ENCODE data around the gene CNGB1. TPM values are rescaled to one million over a fixed set of nuclear protein-coding genes. Genes with fewer than 3 reads are reported as not detected.
"Not testable (repeated sequence)": the region's sequence is repeated elsewhere in the genome, so short reads cannot be mapped to it uniquely, and the experiment has no call there.

CNGB1 gene
- total RNA-seq, 1 donor, result not detected

DNA sequence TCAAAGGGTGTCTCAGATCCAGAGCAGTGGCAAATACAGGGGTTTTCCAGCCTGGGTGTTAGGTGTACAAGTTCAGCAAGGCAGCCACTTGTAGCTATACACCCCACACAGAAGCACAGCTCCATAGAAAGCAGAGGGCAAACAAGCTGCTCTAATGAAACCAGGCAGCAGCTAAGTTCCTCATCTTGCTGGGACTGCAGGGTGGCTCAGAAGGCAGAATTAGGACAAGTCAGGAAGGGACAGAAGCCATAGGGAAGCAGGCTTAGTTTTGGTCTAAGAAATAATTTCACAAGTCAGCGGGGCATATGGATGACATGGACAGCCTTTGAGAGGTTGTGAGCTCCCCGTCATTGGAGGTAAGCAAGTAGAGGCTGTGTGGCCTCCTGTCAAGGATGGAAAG lies 23.7 kb downstream of the CNGB1 start:
- DNase-seq (ENCODE audit: insufficient read length, low spot score, missing footprints), result no peak
- TF ChIP-seq, protein P1, sequence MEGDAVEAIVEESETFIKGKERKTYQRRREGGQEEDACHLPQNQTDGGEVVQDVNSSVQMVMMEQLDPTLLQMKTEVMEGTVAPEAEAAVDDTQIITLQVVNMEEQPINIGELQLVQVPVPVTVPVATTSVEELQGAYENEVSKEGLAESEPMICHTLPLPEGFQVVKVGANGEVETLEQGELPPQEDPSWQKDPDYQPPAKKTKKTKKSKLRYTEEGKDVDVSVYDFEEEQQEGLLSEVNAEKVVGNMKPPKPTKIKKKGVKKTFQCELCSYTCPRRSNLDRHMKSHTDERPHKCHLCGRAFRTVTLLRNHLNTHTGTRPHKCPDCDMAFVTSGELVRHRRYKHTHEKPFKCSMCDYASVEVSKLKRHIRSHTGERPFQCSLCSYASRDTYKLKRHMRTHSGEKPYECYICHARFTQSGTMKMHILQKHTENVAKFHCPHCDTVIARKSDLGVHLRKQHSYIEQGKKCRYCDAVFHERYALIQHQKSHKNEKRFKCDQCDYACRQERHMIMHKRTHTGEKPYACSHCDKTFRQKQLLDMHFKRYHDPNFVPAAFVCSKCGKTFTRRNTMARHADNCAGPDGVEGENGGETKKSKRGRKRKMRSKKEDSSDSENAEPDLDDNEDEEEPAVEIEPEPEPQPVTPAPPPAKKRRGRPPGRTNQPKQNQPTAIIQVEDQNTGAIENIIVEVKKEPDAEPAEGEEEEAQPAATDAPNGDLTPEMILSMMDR (IDR thresholded peaks at IDR 0.05; ENCODE audit: extremely low read depth, low read depth, low read length), result no peak
- Histone ChIP-seq H3K4me2 (ENCODE audit: insufficient read depth, low read length) (no peak overlapping the region), H3K9me3 (ENCODE audit: low read depth, low read length) (no peaks in the 10 kb centered on the region), H3K27ac (ENCODE audit: low read depth, low read length) (no peak overlapping the region), H3K4me3 (ENCODE audit: insufficient read depth, low read length) (no peak overlapping the region), H3K36me3 (ENCODE audit: insufficient read depth, low read length) (no peaks in the 10 kb centered on the region), H4K20me1 (ENCODE audit: insufficient read depth, low read length) (no peaks in the 10 kb centered on the region), H3K79me2 (ENCODE audit: insufficient read depth, low read length) (no peaks in the 10 kb centered on the region), H3K27me3 (ENCODE audit: insufficient read depth, low read length) (peaks cover 9% of the 10 kb centered on the region), H3K4me1 (ENCODE audit: insufficient read depth, low read length) (no peaks in the 10 kb centered on the region), H2AFZ (ENCODE audit: low read length) (no peak overlapping the region)

DNA sequence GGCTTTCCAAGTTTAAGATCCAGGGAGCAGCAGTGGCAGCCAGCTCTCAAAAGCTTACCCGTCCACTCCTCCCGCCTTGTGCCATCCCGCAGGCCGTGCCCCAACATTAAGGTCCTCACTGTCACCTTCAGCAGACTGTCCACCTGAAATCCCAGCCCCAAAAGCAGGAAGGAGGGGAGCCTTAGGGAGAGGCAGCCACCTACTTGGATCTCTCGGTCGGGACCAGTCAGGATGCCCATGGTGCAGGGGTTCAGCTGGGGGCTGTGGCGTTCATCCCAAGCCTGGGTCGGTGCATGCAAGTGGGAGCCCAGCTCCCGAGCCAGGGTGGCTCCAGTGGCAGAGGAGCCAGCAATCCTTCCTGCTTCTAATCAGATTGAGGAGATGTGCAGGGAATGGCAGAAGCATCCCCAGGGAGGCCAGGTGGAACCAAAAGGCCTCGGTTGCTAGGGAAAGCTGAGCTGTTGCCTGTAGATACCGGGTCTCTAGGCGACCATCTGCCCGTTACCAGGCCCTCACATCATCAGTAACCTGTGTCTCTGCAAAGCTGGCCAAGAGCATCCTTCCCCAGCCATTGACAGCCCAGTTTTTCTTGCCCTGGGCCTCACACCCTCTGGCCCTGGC lies 24.6 kb downstream of the CNGB1 start:
- DNase-seq (ENCODE audit: insufficient read length, low spot score, missing footprints), result peak; percentile 74
- Histone ChIP-seq H3K4me1 (ENCODE audit: insufficient read depth, low read length) (no peaks in the 10 kb centered on the region), H3K27ac (ENCODE audit: low read depth, low read length) (no peak overlapping the region), H3K79me2 (ENCODE audit: insufficient read depth, low read length) (no peaks in the 10 kb centered on the region), H2AFZ (ENCODE audit: low read length) (no peak overlapping the region), H3K27me3 (ENCODE audit: insufficient read depth, low read length) (peaks cover 9% of the 10 kb centered on the region), H3K36me3 (ENCODE audit: insufficient read depth, low read length) (no peaks in the 10 kb centered on the region), H3K4me3 (ENCODE audit: insufficient read depth, low read length) (no peak overlapping the region), H3K9me3 (ENCODE audit: low read depth, low read length) (no peaks in the 10 kb centered on the region), H4K20me1 (ENCODE audit: insufficient read depth, low read length) (no peaks in the 10 kb centered on the region), H3K4me2 (ENCODE audit: insufficient read depth, low read length) (no peak overlapping the region)
- TF ChIP-seq, protein P1 (IDR thresholded peaks at IDR 0.05; ENCODE audit: extremely low read depth, low read depth, low read length), result no peak

DNA sequence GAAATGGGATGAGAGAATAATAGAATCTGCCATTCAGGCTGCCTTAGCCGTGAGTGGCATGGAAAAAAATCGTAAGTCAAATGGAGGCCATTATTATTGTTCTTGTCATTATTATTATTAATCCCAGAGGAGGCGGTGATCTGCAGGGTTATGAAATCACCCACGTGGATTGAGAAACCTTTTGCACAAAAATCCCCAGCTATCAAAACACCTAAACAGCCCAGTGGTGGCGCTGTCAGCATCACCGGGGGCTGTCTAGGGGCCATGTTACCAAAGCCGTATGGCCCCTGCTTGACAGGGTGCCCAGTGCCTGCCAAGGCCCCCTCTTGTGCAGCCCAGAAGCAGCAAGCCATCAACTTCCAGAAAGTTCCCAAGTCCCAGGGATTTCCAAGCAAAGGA lies 25.2 kb downstream of the CNGB1 start:
- H3K36me3 ChIP-seq (ENCODE audit: insufficient read depth, low read length), result no peaks in the 10 kb centered on the region
- H3K4me3 ChIP-seq (ENCODE audit: insufficient read depth, low read length), result no peak overlapping the region
- no peaks in the 10 kb centered on the region for H3K4me1 ChIP-seq (ENCODE audit: insufficient read depth, low read length)
- H2AFZ ChIP-seq (ENCODE audit: low read length), result no peak overlapping the region
- peak; percentile 17 for DNase-seq (ENCODE audit: insufficient read length, low spot score, missing footprints)
- no peaks in the 10 kb centered on the region for H3K9me3 ChIP-seq (ENCODE audit: low read depth, low read length)
- H3K27ac ChIP-seq (ENCODE audit: low read depth, low read length), result no peak overlapping the region
- TF ChIP-seq, protein P1 (IDR thresholded peaks at IDR 0.05; ENCODE audit: extremely low read depth, low read depth, low read length), result no peak
- no peaks in the 10 kb centered on the region for H3K79me2 ChIP-seq (ENCODE audit: insufficient read depth, low read length)
- H3K27me3 ChIP-seq (ENCODE audit: insufficient read depth, low read length), result peaks cover 9% of the 10 kb centered on the region
- H4K20me1 ChIP-seq (ENCODE audit: insufficient read depth, low read length), result no peaks in the 10 kb centered on the region
- no peak overlapping the region for H3K4me2 ChIP-seq (ENCODE audit: insufficient read depth, low read length)

DNA sequence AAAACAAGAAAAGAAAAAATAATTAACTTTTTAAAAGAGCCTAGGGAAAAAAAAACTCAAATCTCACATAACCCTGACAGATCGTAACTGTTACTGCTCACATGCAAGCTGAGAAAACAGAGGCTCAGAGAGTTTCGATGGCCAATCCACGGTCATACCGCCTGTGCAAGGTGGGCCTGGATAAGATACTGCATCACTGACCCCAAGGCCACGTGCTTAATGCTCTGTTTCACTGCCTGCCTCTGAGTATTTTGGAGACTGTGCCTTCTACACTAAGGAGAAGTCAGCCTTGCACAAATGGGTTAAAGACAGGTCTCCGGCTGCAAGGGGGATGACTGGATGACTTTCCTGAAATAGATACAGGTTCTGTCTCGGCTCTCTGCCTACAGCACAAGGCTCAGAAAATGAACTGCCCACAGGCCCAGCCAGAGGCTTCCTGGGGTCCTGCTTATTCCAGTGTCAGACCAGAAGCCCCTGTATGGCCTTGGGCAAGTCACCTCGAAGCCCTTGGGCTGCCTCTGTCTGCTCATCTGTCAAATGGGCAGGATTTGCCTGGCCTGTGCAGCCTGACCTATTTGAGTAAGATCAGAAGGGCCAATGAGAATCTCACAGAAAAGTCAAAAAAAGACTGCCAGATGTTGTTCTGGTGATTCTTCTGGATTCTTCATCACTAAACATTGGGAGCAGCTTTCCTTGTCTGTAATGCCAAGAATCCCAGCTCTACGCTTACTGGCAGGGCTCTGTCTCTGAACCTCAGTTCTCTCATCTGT lies 25.8 kb downstream of the CNGB1 start:
- peak; percentile 6 for DNase-seq (ENCODE audit: insufficient read length, low spot score, missing footprints)
- Histone ChIP-seq H2AFZ (ENCODE audit: low read length) (no peak overlapping the region), H4K20me1 (ENCODE audit: insufficient read depth, low read length) (no peaks in the 10 kb centered on the region), H3K79me2 (ENCODE audit: insufficient read depth, low read length) (no peaks in the 10 kb centered on the region), H3K9me3 (ENCODE audit: low read depth, low read length) (no peaks in the 10 kb centered on the region), H3K36me3 (ENCODE audit: insufficient read depth, low read length) (no peaks in the 10 kb centered on the region), H3K27ac (ENCODE audit: low read depth, low read length) (no peak overlapping the region), H3K27me3 (ENCODE audit: insufficient read depth, low read length) (peaks cover 9% of the 10 kb centered on the region), H3K4me3 (ENCODE audit: insufficient read depth, low read length) (no peak overlapping the region), H3K4me1 (ENCODE audit: insufficient read depth, low read length) (no peaks in the 10 kb centered on the region), H3K4me2 (ENCODE audit: insufficient read depth, low read length) (no peak overlapping the region)
- TF ChIP-seq, protein P1 (IDR thresholded peaks at IDR 0.05; ENCODE audit: extremely low read depth, low read depth, low read length), result no peak

DNA sequence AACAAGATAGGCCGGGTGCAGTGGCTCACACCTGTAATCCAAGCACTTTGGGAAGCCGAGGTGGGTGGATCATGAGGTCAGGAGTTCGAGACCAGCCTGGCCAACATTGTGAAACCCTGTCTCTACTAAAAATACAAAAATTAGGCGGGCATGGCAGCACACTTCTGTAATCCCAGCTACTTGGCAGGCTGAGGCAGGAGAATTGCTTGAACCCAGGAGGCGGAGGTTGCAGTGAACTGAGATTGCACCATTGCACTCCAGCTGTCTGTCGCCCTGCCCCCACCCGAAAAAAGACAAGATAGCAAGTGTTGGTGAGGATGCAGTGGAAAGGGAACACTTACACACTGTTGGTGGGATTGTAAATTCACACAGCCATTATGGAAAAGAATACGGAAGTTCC lies 27.5 kb downstream of the CNGB1 start:
- not testable (repeated sequence) for H3K4me1 ChIP-seq (ENCODE audit: insufficient read depth, low read length); H3K27me3 ChIP-seq (ENCODE audit: insufficient read depth, low read length); H2AFZ ChIP-seq (ENCODE audit: low read length); H3K4me3 ChIP-seq (ENCODE audit: insufficient read depth, low read length); DNase-seq (ENCODE audit: insufficient read length, low spot score, missing footprints); H3K9me3 ChIP-seq (ENCODE audit: low read depth, low read length); H3K36me3 ChIP-seq (ENCODE audit: insufficient read depth, low read length); H4K20me1 ChIP-seq (ENCODE audit: insufficient read depth, low read length); H3K27ac ChIP-seq (ENCODE audit: low read depth, low read length); H3K79me2 ChIP-seq (ENCODE audit: insufficient read depth, low read length); H3K4me2 ChIP-seq (ENCODE audit: insufficient read depth, low read length)

DNA sequence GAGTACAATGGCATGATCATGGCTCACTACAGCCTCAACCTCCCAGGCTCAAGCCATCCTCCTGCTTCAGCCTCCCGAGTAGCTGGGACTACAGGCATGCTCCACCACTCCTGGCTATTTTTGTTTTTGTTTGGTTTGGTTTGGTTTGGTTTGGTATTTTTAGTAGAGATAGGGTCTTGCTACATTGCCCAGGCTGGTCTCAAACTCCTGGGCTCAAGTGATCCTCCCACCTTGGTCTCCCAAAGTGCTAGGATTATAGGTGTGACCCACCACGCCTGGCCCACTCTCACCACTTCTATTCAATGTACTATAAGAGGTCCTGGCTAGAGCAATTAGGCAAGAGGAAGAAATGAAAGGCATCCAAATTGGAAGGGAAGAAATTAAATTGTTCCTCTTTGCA lies 29.0 kb downstream of the CNGB1 start:
- not testable (repeated sequence) for H3K27ac ChIP-seq (ENCODE audit: low read depth, low read length); H2AFZ ChIP-seq (ENCODE audit: low read length); H4K20me1 ChIP-seq (ENCODE audit: insufficient read depth, low read length); H3K4me1 ChIP-seq (ENCODE audit: insufficient read depth, low read length); H3K36me3 ChIP-seq (ENCODE audit: insufficient read depth, low read length); DNase-seq (ENCODE audit: insufficient read length, low spot score, missing footprints); H3K4me2 ChIP-seq (ENCODE audit: insufficient read depth, low read length); H3K27me3 ChIP-seq (ENCODE audit: insufficient read depth, low read length); H3K9me3 ChIP-seq (ENCODE audit: low read depth, low read length); H3K4me3 ChIP-seq (ENCODE audit: insufficient read depth, low read length); H3K79me2 ChIP-seq (ENCODE audit: insufficient read depth, low read length)
